GM19372 (cell line): ENCODE results near the gene DTNB.
"Not testable (repeated sequence)": the region's sequence is repeated elsewhere in the genome, so short reads cannot be mapped to it uniquely, and the experiment has no call there.

ENCODE experiments used
- ATAC-seq: cut with Tn5 transposase; IDR thresholded peaks from one replicate; pipeline ENCODE4 v1.9.1; 2021; ENCODE audit warnings: mild to moderate bottlenecking, low read depth, moderate library complexity; ENCODE audit not compliant: unreplicated experiment

Gene DTNB

GRCh38 chr2:25549571-25549970, 123.8 kb downstream of the DTNB start:
- ATAC-seq, result not testable (repeated sequence)

GRCh38 chr2:25548601-25549000, 124.8 kb downstream of the DTNB start:
- no peak for ATAC-seq

- no peak for ATAC-seq
Observed at GRCh38 chr2:25546852-25547251, 126.5 kb downstream of the DTNB start.

- no peak for ATAC-seq
Observed at GRCh38 chr2:25545899-25546298, 127.5 kb downstream of the DTNB start.

- ATAC-seq, result no peak
Observed at GRCh38 chr2:25544445-25544844, 128.9 kb downstream of the DTNB start.

GRCh38 chr2:25543939-25544338, 129.4 kb downstream of the DTNB start:
- no peak for ATAC-seq

GRCh38 chr2:25541378-25541777, 132.0 kb downstream of the DTNB start:
- ATAC-seq, result no peak

GRCh38 chr2:25539136-25539535, 134.2 kb downstream of the DTNB start:
- no peak for ATAC-seq

- ATAC-seq, result no peak
Observed at GRCh38 chr2:25537526-25537925, 135.9 kb downstream of the DTNB start.

GRCh38 chr2:25535411-25536289, 137.7 kb downstream of the DTNB start:
- ATAC-seq, result not testable (repeated sequence)

- ATAC-seq, result not testable (repeated sequence)
Observed at GRCh38 chr2:25534937-25535336, 138.4 kb downstream of the DTNB start.

- no peak for ATAC-seq
Observed at GRCh38 chr2:25534455-25534854, 138.9 kb downstream of the DTNB start.

- not testable (repeated sequence) for ATAC-seq
Observed at GRCh38 chr2:25533771-25534170, 139.6 kb downstream of the DTNB start.

GRCh38 chr2:25532521-25532920, 140.9 kb downstream of the DTNB start:
- no peak for ATAC-seq

- ATAC-seq, result no peak
Observed at GRCh38 chr2:25529034-25529433, 144.3 kb downstream of the DTNB start.

GRCh38 chr2:25528173-25528572, 145.2 kb downstream of the DTNB start:
- no peak for ATAC-seq

- ATAC-seq, result no peak
Observed at GRCh38 chr2:25524507-25524906, 148.9 kb downstream of the DTNB start.

GRCh38 chr2:25523060-25523459, 150.3 kb downstream of the DTNB start:
- no peak for ATAC-seq

- peak; percentile 89 for ATAC-seq
Observed at GRCh38 chr2:25521665-25522387, 151.6 kb downstream of the DTNB start.

GRCh38 chr2:25521126-25521525, 152.3 kb downstream of the DTNB start:
- ATAC-seq, result no peak

GRCh38 chr2:25517701-25518100, 155.7 kb downstream of the DTNB start:
- no peak for ATAC-seq
